Gastroesophageal sphincter (tissue), 4 donors: ENCODE data around the gene NPW. TPM values are rescaled to one million over a fixed set of nuclear protein-coding genes. Genes with fewer than 3 reads are reported as not detected.

Experiments used
- ATAC-seq: fragments of 150-250 bp; one replicate; pipeline ENCODE4 v1.9.1; 2016; ENCODE audit warnings: mild to moderate bottlenecking, moderate library complexity
- H3K27ac ChIP-seq, 4 donors: fragments of 200-600 bp; sonication (generic) in 3 of 4; 1 replicate in 3 of 4; 2 replicates in 1 of 4; pipeline ENCODE4 v1.5.1; 2016 to 2019
- H3K27me3 ChIP-seq: fragments of 200-600 bp; sonication (generic); one replicate; pipeline ENCODE4 v1.5.1; 2019
- H3K36me3 ChIP-seq, 2 donors: fragments of 200-600 bp; sonication (generic); one replicate each; pipeline ENCODE4 v1.5.1; 2019; ENCODE audit warnings: control low read depth in 1 of 2
- H3K4me1 ChIP-seq, 3 donors: fragments of 200-600 bp; sonication (generic); 1 replicate in 2 of 3; 2 replicates in 1 of 3; pipeline ENCODE4 v1.5.1; 2016 to 2019; ENCODE audit warnings: control low read depth in 2 of 3
- H3K4me3 ChIP-seq, 2 donors: fragments of 200-600 bp; sonication (generic); one replicate each; pipeline ENCODE4 v1.5.1; 2019; ENCODE audit warnings: mild to moderate bottlenecking in 1 of 2, moderate library complexity in 1 of 2
- H3K9me3 ChIP-seq, 3 donors: fragments of 200-600 bp; sonication (generic); one replicate each; pipeline ENCODE4 v1.5.1; 2017 to 2019; ENCODE audit warnings: control low read depth in 2 of 3
- EP300 ChIP-seq: sonication (generic); formaldehyde crosslinking; IDR thresholded peaks from one replicate; pipeline ENCODE4 v1.6.1; 2017; ENCODE audit warnings: antibody characterized with exemption, mild to moderate bottlenecking
- POLR2A ChIP-seq, 2 donors: fragments of 450-650 bp; IDR thresholded peaks; one replicate each; pipeline ENCODE4 v1.6.1; 2017; ENCODE audit warnings: antibody characterized with exemption in 2 of 2, mild to moderate bottlenecking in 2 of 2, moderate library complexity in 1 of 2
- POLR2AphosphoS5 ChIP-seq: sonication (generic); formaldehyde crosslinking; IDR thresholded peaks from one replicate; pipeline ENCODE4 v1.6.1; 2017; ENCODE audit warnings: antibody characterized with exemption
- WGBS, 2 donors: methylation state at CpG; one replicate each; pipeline ENCODE4 v1.1.5; 2018; ENCODE audit warnings: low coverage in 1 of 2; 5-methylcytosine and 5-hydroxymethylcytosine counted together
- total RNA-seq, 4 donors: library from RNA; depleted of rRNA; stranded (reverse); fragments of >200 nt; gene quantifications; one replicate each; pipeline ENCODE4 v1.1.0, GENCODE V29; 2016
- TF ChIP-seq, protein P1 (sequence below), 4 experiments: fragments of 200-600 bp in 2 of 4; fragments of 450-650 bp in 2 of 4; sonication (generic) in 1 of 4; IDR thresholded peaks; one replicate each; pipeline ENCODE4 v1.5.1; 2017 to 2019; ENCODE audit warnings: antibody characterized with exemption in 4 of 4, mild to moderate bottlenecking in 2 of 4, moderate library complexity in 2 of 4

Gene NPW
- total RNA-seq, 4 donors from 2014 or later = not detected

DNA sequence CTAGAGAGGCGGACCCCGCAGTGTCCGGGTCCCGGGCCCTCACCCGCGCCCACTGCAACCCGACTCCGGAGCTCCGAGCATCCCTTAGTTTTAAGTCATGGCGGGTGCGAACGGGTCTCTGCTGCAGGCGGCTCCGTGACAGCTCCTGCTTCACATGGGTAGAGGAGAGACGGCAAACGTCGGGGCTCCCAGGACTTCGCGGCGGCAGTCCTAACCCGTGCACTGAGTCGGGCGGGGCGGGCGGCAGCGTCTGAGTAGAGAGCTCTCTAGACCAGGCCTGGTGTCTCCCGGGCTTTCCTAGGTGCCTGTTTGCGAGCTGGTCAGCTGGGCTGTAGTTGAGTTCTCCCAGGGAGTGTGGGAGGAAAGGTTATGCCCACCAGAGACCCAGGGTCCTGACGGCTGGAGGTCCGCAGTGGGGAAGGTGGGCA lies 28.5 kb downstream of the NPW start:
- peaks cover 0 to 60% (median 25%) of the 10 kb centered on the region in 3 donors for H3K4me1 ChIP-seq
- no peaks in the 10 kb centered on the region for H3K27me3 ChIP-seq
- H3K9me3 ChIP-seq = no peaks in the 10 kb centered on the region
- peak overlapping the region; percentile 80 to 91 for H3K4me3 ChIP-seq
- peaks cover 0 to 54% of the 10 kb centered on the region in 2 donors for H3K36me3 ChIP-seq
- ATAC-seq = peak; percentile 31
- TF ChIP-seq POLR2AphosphoS5 (no peak), EP300 (no peak), POLR2A (IDR thresholded peaks at IDR 0.05) (no peak)
- TF ChIP-seq, protein P1, sequence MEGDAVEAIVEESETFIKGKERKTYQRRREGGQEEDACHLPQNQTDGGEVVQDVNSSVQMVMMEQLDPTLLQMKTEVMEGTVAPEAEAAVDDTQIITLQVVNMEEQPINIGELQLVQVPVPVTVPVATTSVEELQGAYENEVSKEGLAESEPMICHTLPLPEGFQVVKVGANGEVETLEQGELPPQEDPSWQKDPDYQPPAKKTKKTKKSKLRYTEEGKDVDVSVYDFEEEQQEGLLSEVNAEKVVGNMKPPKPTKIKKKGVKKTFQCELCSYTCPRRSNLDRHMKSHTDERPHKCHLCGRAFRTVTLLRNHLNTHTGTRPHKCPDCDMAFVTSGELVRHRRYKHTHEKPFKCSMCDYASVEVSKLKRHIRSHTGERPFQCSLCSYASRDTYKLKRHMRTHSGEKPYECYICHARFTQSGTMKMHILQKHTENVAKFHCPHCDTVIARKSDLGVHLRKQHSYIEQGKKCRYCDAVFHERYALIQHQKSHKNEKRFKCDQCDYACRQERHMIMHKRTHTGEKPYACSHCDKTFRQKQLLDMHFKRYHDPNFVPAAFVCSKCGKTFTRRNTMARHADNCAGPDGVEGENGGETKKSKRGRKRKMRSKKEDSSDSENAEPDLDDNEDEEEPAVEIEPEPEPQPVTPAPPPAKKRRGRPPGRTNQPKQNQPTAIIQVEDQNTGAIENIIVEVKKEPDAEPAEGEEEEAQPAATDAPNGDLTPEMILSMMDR (IDR thresholded peaks at IDR 0.05) = no peak
- WGBS, 2 donors = 0 to 20% methylated on average over 1 to 5 of the region's 30 CpGs
- H3K27ac ChIP-seq = peak overlapping the region; percentile 20 to 83 (median 78)

DNA sequence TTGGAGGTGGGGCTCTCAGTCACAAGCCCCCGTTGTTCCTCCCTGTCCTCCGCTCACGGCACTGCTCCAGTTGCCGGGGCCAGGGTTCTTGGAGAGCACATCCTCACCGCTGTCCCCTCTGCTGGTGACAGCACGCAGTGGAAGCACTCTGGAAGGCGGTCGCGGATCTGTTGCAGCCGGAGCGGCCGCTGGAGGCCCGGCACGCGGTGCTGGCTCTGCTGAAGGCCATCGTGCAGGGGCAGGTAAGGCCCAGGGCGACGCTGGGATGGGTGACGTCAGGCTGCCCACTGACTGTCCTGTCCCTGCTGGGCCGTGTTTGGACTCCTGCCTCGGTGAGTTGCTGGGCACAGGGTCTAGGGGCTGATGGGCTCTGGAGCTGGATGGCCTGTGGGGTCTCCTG lies 33.6 kb downstream of the NPW start:
- peaks cover 0 to 17% (median 9%) of the 10 kb centered on the region in 3 donors for H3K4me1 ChIP-seq
- WGBS, 2 donors = no CpG with 5 or more reads among the region's 21 CpGs
- TF ChIP-seq, protein P1 (IDR thresholded peaks at IDR 0.05) = no peak
- TF ChIP-seq POLR2AphosphoS5 (no peak), POLR2A (IDR thresholded peaks at IDR 0.05) (no peak), EP300 (no peak)
- peaks cover 0 to 84% of the 10 kb centered on the region in 2 donors for H3K36me3 ChIP-seq
- no peak for ATAC-seq
- no peak overlapping the region for H3K4me3 ChIP-seq
- H3K9me3 ChIP-seq = no peaks in the 10 kb centered on the region
- no peaks in the 10 kb centered on the region for H3K27me3 ChIP-seq
- no peak overlapping the region for H3K27ac ChIP-seq

DNA sequence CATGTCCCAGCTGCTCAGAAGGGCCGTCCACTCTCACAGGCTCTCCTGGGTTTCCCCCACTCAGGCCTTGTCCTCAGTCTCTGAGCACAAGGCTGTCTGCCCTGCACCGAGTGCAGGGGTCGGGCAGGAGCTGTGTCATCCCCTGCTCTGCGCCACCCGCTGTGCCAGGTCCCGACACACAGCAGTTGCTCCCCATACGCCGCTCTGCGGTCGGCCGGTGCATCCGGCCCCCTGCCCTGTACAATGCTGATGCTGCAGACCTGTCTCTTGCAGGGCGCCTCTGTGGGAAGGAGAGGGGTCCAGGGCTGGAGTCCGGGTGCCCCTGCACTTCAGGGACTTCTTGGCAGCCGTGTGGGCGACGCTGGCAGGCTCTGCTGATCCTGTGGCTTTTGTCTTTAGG lies 34.3 kb downstream of the NPW start:
- H3K4me1 ChIP-seq = peaks cover 0 to 10% (median 3%) of the 10 kb centered on the region in 3 donors
- 90% methylated on average over 1 of the region's 17 CpGs; no CpG with 5 or more reads in 1 of the 2 donors for WGBS, 2 donors
- H3K9me3 ChIP-seq = no peaks in the 10 kb centered on the region
- TF ChIP-seq POLR2AphosphoS5 (no peak), POLR2A (IDR thresholded peaks at IDR 0.05) (no peak)
- H3K27ac ChIP-seq = no peak overlapping the region
- H3K4me3 ChIP-seq = no peak overlapping the region
- ATAC-seq = no peak
- H3K36me3 ChIP-seq = peaks cover 0 to 90% of the 10 kb centered on the region in 2 donors
- no peaks in the 10 kb centered on the region for H3K27me3 ChIP-seq

DNA sequence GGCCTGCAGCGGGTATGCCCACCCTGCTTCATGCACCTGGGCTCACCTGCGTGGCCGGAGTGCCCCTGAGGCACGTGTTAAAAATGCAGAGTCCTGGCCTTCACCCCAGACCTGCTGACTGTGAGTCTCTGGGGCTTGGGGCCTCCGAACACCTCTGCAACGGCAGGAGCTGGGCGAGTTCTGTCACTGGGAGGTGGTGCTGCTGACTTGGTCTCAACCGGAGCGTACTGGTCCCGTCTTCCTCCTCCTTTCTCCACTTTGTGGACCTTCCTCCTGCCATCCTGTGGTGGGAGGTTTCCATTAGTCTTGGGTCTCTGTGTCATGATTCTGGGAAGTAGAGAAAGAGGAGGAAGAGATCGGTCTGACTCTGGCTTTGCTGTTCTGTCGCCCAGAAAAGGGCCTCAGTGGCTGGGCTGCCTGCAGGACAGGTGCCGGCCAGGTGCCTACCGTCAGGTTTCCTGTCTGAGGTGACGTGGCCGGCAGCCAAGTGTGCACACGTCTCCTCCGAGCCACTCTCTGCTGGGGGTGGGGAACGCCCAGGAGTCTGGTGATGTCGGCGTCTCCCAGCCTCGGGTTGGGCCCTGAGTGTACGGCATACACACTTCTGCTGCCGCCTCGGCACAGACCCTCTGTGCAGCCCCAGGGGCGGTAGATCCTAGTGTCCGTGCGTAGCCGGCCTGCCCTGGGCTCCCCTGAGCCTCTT lies 35.1 kb downstream of the NPW start:
- 59 to 77% methylated on average over 2 to 3 of the region's 29 CpGs for WGBS, 2 donors
- Histone ChIP-seq H3K27ac (no peak overlapping the region), H3K4me1 (peaks cover 0 to 2% (median 0%) of the 10 kb centered on the region in 3 donors), H3K4me3 (no peak overlapping the region), H3K27me3 (no peaks in the 10 kb centered on the region), H3K36me3 (peaks cover 0 to 95% of the 10 kb centered on the region in 2 donors), H3K9me3 (no peaks in the 10 kb centered on the region)
- ATAC-seq = no peak
- TF ChIP-seq POLR2AphosphoS5 = no peak
- TF ChIP-seq POLR2A (IDR thresholded peaks at IDR 0.05) = no peak

DNA sequence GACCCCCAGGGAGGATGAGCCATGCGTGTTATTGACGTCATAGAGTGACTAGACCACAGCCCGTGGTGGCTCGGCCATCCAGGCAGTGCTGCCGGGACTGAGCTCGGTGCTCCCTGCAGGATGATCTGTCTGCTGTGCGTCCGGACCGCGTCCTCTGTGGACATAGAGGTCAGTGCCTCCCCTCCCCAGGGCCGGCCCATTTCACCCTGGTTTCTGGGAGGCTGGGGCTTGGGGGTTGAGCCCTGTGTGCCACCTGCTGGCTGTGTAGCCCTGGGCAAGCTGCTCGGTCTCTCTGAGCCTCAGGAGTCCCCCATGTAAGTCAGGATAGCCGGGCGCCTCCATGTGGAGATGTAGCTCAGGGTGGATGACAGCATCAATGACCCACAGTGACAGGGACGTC lies 36.5 kb downstream of the NPW start:
- peak; percentile 29 for ATAC-seq
- 47% methylated on average over 5 of the region's 15 CpGs; no CpG with 5 or more reads in 1 of the 2 donors for WGBS, 2 donors
- Histone ChIP-seq H3K27me3 (no peaks in the 10 kb centered on the region), H3K36me3 (peaks cover 0 to 95% of the 10 kb centered on the region in 2 donors), H3K27ac (no peak overlapping the region), H3K9me3 (no peaks in the 10 kb centered on the region), H3K4me3 (no peak overlapping the region), H3K4me1 (no peaks in the 10 kb centered on the region)
- TF ChIP-seq, protein P1 (IDR thresholded peaks at IDR 0.05) = peak in 1 of 4 experiments; percentile 36
- TF ChIP-seq POLR2A (IDR thresholded peaks at IDR 0.05) = no peak
